Stimulated activated CD8-positive, alpha-beta memory T cell treated with anti-CD3 and anti-CD28 coated beads, Interleukin-7, amount 100 ng/mL, for 48 hours (primary cell): ENCODE results near the gene BLMH.
A peak's percentile ranks its signal among the peaks of the same experiment; 100 is the strongest.

Source experiments
- DNase-seq, 2 donors: peaks; one replicate each; pipeline ENCODE4 v3.0.0-alpha.2; 2020; ENCODE audit warnings: low read depth in 1 of 2; ENCODE audit errors: extremely low read depth in 1 of 2

The BLMH gene

GRCh38 chr17:30309591-30309990 is 17.8 kb upstream of the BLMH start:
- no peak for DNase-seq

- no peak for DNase-seq
Observed at GRCh38 chr17:30308406-30308805, 16.7 kb upstream of the BLMH start.

- DNase-seq: no peak
Observed at GRCh38 chr17:30304778-30305177, 13.0 kb upstream of the BLMH start.

GRCh38 chr17:30302241-30302640 is 10.5 kb upstream of the BLMH start:
- DNase-seq: no peak

GRCh38 chr17:30300818-30301217 is 9.1 kb upstream of the BLMH start:
- DNase-seq: no peak

- no peak for DNase-seq
Observed at GRCh38 chr17:30299000-30299399, 7.3 kb upstream of the BLMH start.

GRCh38 chr17:30297715-30298114 is 6.0 kb upstream of the BLMH start:
- no peak for DNase-seq

GRCh38 chr17:30296499-30297080 is 4.8 kb upstream of the BLMH start:
- DNase-seq: no peak

GRCh38 chr17:30292286-30292858 is 628 bp upstream of the BLMH start:
- DNase-seq: no peak

GRCh38 chr17:30290696-30291542 is 825 bp downstream of the BLMH start:
- DNase-seq: peak in 1 of 2 donors; percentile 17

GRCh38 chr17:30290077-30290476 is 1.7 kb downstream of the BLMH start:
- DNase-seq: no peak

GRCh38 chr17:30279156-30279555 is 12.6 kb downstream of the BLMH start:
- DNase-seq: no peak

GRCh38 chr17:30278032-30278431 is 13.7 kb downstream of the BLMH start:
- no peak for DNase-seq

- no peak for DNase-seq
Observed at GRCh38 chr17:30275911-30276310, 15.8 kb downstream of the BLMH start.

- no peak for DNase-seq
Observed at GRCh38 chr17:30274887-30275286, 16.9 kb downstream of the BLMH start.

GRCh38 chr17:30273373-30273772 is 18.4 kb downstream of the BLMH start:
- DNase-seq: no peak

- no peak for DNase-seq
Observed at GRCh38 chr17:30271102-30271501, 20.6 kb downstream of the BLMH start.

GRCh38 chr17:30267625-30268024 is 24.1 kb downstream of the BLMH start:
- DNase-seq: no peak

- DNase-seq: no peak
Observed at GRCh38 chr17:30263552-30264333, 28.0 kb downstream of the BLMH start.

GRCh38 chr17:30256756-30257506 is 34.8 kb downstream of the BLMH start:
- DNase-seq: no peak

GRCh38 chr17:30254150-30254549 is 37.6 kb downstream of the BLMH start:
- no peak for DNase-seq
